Measurements from ENCODE around the gene FGF6.

FGF6 gene

GRCh38 chr12:4444031-4444430 is 1.6 kb downstream of the FGF6 start:
- Histone ChIP-seq H3K4me3 (ENCODE audit: low read length) (no peak overlapping the region), H3K9me3 (ENCODE audit: control insufficient read depth, low read length) (no peaks in the 10 kb centered on the region), H3K4me1 (ENCODE audit: control insufficient read depth, insufficient read depth, low read length) (no peaks in the 10 kb centered on the region), H3K36me3 (ENCODE audit: control insufficient read depth, insufficient read depth, low read length, severe bottlenecking) (no peaks in the 10 kb centered on the region), H3K9ac (ENCODE audit: low read length) (no peak overlapping the region), H3K27me3 (replicated peaks; ENCODE audit: control insufficient read depth, insufficient read depth, low read length) (peaks cover 54% of the 10 kb centered on the region)
- DNase-seq (ENCODE audit: low read depth): no peak

- DNase-seq (ENCODE audit: low read depth): no peak
- Histone ChIP-seq H3K4me3 (ENCODE audit: low read length) (no peak overlapping the region), H3K9ac (ENCODE audit: low read length) (no peak overlapping the region), H3K27me3 (replicated peaks; ENCODE audit: control insufficient read depth, insufficient read depth, low read length) (peaks cover 50% of the 10 kb centered on the region), H3K4me1 (ENCODE audit: control insufficient read depth, insufficient read depth, low read length) (no peaks in the 10 kb centered on the region), H3K9me3 (ENCODE audit: control insufficient read depth, low read length) (no peaks in the 10 kb centered on the region), H3K36me3 (ENCODE audit: control insufficient read depth, insufficient read depth, low read length, severe bottlenecking) (no peaks in the 10 kb centered on the region)
Measured at GRCh38 chr12:4443616-4444015, 2.0 kb downstream of the FGF6 start.

DNA sequence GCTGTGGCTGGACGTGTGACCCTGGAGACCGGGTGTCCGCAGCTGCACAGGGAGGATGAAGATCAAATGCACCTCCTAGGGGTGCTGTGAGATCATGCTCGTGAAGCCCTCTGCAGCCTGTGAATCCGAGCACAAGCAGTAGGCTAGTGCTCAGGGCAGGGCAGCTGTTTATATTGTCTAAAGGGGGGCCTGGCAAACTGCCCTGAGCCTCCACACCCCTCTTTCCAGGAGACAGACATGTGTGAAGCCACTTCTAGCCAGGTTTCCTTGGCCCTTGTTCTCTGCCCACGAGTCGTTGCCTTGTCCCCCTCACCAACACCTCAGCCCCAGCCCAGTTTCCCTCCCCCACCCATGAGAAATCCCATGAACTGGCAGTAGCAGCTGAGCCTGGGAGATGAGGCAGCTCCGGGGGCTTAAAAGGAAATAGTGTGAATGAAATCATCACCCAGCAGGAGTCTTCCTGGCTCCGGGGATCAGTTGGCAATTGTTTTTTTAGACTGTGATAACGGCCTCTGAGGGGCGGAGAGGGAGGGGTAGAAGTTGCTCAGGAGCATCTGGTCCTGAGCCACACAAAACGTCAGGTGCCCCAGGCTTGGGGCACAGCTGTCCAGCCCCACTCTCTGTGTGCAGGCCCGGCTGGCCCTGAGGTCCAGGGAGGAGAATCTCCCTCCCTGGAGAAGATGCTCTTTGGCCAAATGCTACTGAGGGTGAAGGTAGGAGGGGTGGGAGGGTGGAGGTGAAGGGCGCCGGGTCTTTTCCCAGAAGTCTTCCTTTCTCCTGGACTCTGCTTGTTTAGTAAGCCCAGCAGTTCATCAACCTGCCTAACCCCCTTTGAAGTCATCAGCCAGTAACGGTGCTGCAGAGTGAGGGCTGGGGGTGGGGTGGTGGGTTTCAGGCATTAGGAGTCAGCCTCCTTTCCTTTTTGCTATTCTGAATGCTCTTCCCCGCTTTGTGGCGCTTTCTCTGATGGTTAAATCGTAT is 4.0 kb downstream of the FGF6 start:
- H3K9ac ChIP-seq (ENCODE audit: low read length): no peak overlapping the region
- no peak for DNase-seq (ENCODE audit: low read depth)
- H3K9me3 ChIP-seq (ENCODE audit: control insufficient read depth, low read length): no peaks in the 10 kb centered on the region
- H3K4me1 ChIP-seq (ENCODE audit: control insufficient read depth, insufficient read depth, low read length): no peaks in the 10 kb centered on the region
- H3K27me3 ChIP-seq (replicated peaks; ENCODE audit: control insufficient read depth, insufficient read depth, low read length): peaks cover 42% of the 10 kb centered on the region
- H3K4me3 ChIP-seq (ENCODE audit: low read length): no peak overlapping the region
- H3K36me3 ChIP-seq (ENCODE audit: control insufficient read depth, insufficient read depth, low read length, severe bottlenecking): no peaks in the 10 kb centered on the region

DNA sequence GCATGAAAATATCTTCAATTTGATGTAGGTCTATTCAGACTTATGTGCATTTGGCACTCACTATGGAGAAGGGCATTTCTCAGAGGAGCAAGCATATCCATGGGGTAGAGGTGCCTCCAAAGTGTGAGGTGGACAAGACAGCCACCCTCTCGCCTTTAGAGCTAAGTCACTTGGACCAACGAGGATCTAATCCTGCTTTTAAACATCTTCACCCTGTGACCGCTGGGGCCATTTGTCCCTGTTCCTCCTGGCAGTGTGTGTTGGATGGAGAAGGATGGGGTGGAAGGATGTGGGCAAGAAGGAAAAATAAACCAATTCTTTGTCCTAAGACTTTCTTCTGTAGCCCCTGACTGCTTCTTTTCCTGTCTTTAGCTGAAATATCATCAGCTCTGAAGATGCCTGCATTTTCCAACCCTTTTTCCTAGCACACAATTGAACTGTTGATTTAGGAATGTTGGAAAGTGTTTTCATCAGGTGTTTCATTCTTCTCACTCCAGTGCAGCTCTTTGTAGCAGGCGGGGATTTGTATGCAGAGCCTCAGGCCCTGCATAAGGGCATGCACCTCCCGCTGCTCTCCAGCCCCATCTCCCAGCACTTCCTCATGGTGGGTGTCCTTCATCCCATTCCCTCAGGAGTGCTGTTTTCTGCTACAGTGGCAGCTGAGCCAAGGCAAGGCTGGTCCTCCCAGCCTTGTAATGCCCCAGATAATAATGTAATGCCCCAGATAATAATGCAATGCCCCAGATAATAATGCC is 5.3 kb downstream of the FGF6 start:
- H3K4me1 ChIP-seq (ENCODE audit: control insufficient read depth, insufficient read depth, low read length): no peaks in the 10 kb centered on the region
- peaks cover 44% of the 10 kb centered on the region for H3K27me3 ChIP-seq (replicated peaks; ENCODE audit: control insufficient read depth, insufficient read depth, low read length)
- H3K4me3 ChIP-seq (ENCODE audit: low read length): no peak overlapping the region
- H3K9me3 ChIP-seq (ENCODE audit: control insufficient read depth, low read length): no peaks in the 10 kb centered on the region
- DNase-seq (ENCODE audit: low read depth): no peak
- no peaks in the 10 kb centered on the region for H3K36me3 ChIP-seq (ENCODE audit: control insufficient read depth, insufficient read depth, low read length, severe bottlenecking)
- H3K9ac ChIP-seq (ENCODE audit: low read length): no peak overlapping the region

DNA sequence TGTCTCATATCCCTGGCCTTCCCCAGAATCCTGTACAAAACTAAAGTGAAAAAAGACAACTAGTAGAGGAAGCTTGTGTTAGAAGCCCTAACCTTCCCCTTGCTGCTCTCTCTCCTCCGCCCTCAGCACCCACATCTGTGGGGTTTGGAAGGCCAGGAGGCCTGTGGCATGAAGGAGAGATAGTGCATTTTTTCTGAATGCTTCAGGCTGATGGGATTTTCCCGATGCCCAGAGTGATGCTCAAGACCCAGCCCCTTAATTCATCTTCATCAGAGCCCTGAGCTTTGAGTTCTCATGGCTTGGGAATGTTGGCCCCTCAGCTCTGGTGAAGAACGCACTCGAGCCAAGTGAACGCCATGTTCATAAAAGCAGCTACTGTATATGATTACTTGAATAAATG is 5.9 kb downstream of the FGF6 start:
- no peaks in the 10 kb centered on the region for H3K4me1 ChIP-seq (ENCODE audit: control insufficient read depth, insufficient read depth, low read length)
- H3K36me3 ChIP-seq (ENCODE audit: control insufficient read depth, insufficient read depth, low read length, severe bottlenecking): no peaks in the 10 kb centered on the region
- no peak overlapping the region for H3K9ac ChIP-seq (ENCODE audit: low read length)
- DNase-seq (ENCODE audit: low read depth): no peak
- no peaks in the 10 kb centered on the region for H3K9me3 ChIP-seq (ENCODE audit: control insufficient read depth, low read length)
- peaks cover 42% of the 10 kb centered on the region for H3K27me3 ChIP-seq (replicated peaks; ENCODE audit: control insufficient read depth, insufficient read depth, low read length)
- H3K4me3 ChIP-seq (ENCODE audit: low read length): no peak overlapping the region

- H3K9me3 ChIP-seq (ENCODE audit: control insufficient read depth, low read length): no peaks in the 10 kb centered on the region
- peaks cover 42% of the 10 kb centered on the region for H3K27me3 ChIP-seq (replicated peaks; ENCODE audit: control insufficient read depth, insufficient read depth, low read length)
- no peak for DNase-seq (ENCODE audit: low read depth)
- H3K36me3 ChIP-seq (ENCODE audit: control insufficient read depth, insufficient read depth, low read length, severe bottlenecking): no peaks in the 10 kb centered on the region
- H3K4me3 ChIP-seq (ENCODE audit: low read length): no peak overlapping the region
- H3K9ac ChIP-seq (ENCODE audit: low read length): no peak overlapping the region
- H3K4me1 ChIP-seq (ENCODE audit: control insufficient read depth, insufficient read depth, low read length): no peaks in the 10 kb centered on the region
Measured at GRCh38 chr12:4438834-4439596, 6.6 kb downstream of the FGF6 start.

- Histone ChIP-seq H3K4me3 (ENCODE audit: low read length) (no peak overlapping the region), H3K27me3 (replicated peaks; ENCODE audit: control insufficient read depth, insufficient read depth, low read length) (peaks cover 33% of the 10 kb centered on the region), H3K4me1 (ENCODE audit: control insufficient read depth, insufficient read depth, low read length) (no peaks in the 10 kb centered on the region), H3K9ac (ENCODE audit: low read length) (no peak overlapping the region), H3K9me3 (ENCODE audit: control insufficient read depth, low read length) (no peaks in the 10 kb centered on the region), H3K36me3 (ENCODE audit: control insufficient read depth, insufficient read depth, low read length, severe bottlenecking) (no peaks in the 10 kb centered on the region)
- no peak for DNase-seq (ENCODE audit: low read depth)
Measured at GRCh38 chr12:4435537-4435936, 10.1 kb downstream of the FGF6 start.

- Histone ChIP-seq H3K9me3 (ENCODE audit: control insufficient read depth, low read length) (no peaks in the 10 kb centered on the region), H3K9ac (ENCODE audit: low read length) (no peak overlapping the region), H3K27me3 (replicated peaks; ENCODE audit: control insufficient read depth, insufficient read depth, low read length) (peaks cover 27% of the 10 kb centered on the region), H3K36me3 (ENCODE audit: control insufficient read depth, insufficient read depth, low read length, severe bottlenecking) (no peaks in the 10 kb centered on the region), H3K4me3 (ENCODE audit: low read length) (no peak overlapping the region), H3K4me1 (ENCODE audit: control insufficient read depth, insufficient read depth, low read length) (no peaks in the 10 kb centered on the region)
- DNase-seq (ENCODE audit: low read depth): no peak
Measured at GRCh38 chr12:4434706-4435425, 10.7 kb downstream of the FGF6 start.

GRCh38 chr12:4434301-4434700 is 11.3 kb downstream of the FGF6 start:
- no peak for DNase-seq (ENCODE audit: low read depth)
- H3K36me3 ChIP-seq (ENCODE audit: control insufficient read depth, insufficient read depth, low read length, severe bottlenecking): no peaks in the 10 kb centered on the region
- H3K4me3 ChIP-seq (ENCODE audit: low read length): no peak overlapping the region
- peaks cover 21% of the 10 kb centered on the region for H3K27me3 ChIP-seq (replicated peaks; ENCODE audit: control insufficient read depth, insufficient read depth, low read length)
- no peaks in the 10 kb centered on the region for H3K4me1 ChIP-seq (ENCODE audit: control insufficient read depth, insufficient read depth, low read length)
- H3K9me3 ChIP-seq (ENCODE audit: control insufficient read depth, low read length): no peaks in the 10 kb centered on the region
- H3K9ac ChIP-seq (ENCODE audit: low read length): no peak overlapping the region

- DNase-seq (ENCODE audit: low read depth): no peak
- no peak overlapping the region for H3K4me3 ChIP-seq (ENCODE audit: low read length)
Measured at GRCh38 chr12:4433745-4434058, 11.9 kb downstream of the FGF6 start.

More at GRCh38 chr12:4433745-4434058, 11.9 kb downstream of the FGF6 start:
- Histone ChIP-seq H3K27me3 (replicated peaks; ENCODE audit: control insufficient read depth, insufficient read depth, low read length) (peaks cover 22% of the 10 kb centered on the region), H3K9me3 (ENCODE audit: control insufficient read depth, low read length) (no peaks in the 10 kb centered on the region), H3K36me3 (ENCODE audit: control insufficient read depth, insufficient read depth, low read length, severe bottlenecking) (no peaks in the 10 kb centered on the region), H3K4me1 (ENCODE audit: control insufficient read depth, insufficient read depth, low read length) (no peaks in the 10 kb centered on the region), H3K9ac (ENCODE audit: low read length) (no peak overlapping the region)
